Measurements from ENCODE around the gene TSPAN6. TPM values are rescaled to one million over a fixed set of nuclear protein-coding genes. Genes with fewer than 3 reads are reported as not detected.

The TSPAN6 gene
- polyA plus RNA-seq, 3 donors: not detected

DNA sequence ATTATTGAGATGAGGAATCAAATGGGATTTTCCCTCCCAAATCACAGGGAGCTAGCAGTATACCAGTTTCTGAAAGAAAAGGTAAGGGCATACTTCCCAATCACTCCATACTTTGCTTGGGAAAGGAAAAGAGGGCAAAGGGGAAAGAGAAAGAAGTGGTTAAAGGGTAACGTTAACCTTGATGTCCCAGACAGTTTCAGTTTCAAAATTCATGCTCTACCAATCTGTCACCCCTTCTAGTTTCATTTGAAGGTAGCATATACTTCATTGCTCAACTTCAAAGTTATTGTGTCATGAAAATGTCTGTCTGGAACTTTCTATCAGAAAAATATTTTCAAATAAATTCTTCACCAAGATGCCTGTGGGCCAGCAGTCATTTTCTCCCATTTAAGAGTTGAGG is 35.8 kb downstream of the TSPAN6 start:
- H3K4me3 Mint-ChIP-seq: no peak overlapping the region
- intact Hi-C loops (cut with micrococcal nuclease): no loop called here
- peaks cover 0 to 3% (median 0%) of the 10 kb centered on the region in 7 donors for H3K9me3 Mint-ChIP-seq

DNA sequence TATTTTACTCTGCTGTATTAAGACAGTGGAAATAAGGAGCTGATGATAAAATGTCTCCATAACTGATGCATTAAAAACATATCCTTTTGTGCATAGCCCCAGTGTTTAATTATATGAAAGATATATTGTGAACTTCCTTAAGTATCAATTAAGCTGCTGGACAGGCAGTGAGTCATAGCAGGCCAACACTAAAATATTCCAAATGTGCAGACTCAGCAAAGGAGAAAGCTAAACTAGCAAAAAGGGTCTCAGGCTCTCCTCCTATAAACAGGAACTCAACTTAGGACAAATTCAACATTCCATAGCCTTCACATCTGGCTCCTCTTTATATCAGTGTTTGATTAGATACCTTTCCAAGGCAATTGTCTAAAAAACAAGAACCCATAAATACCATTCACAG is 36.3 kb downstream of the TSPAN6 start:
- no peak overlapping the region for H3K4me3 ChIP-seq (replicated peaks in 1 of 3; ENCODE audit: low read depth in 2 of 3, low read length in 3 of 3)
- Mint-ChIP-seq H3K27ac (no peak overlapping the region), H3K9me3 (peaks cover 0 to 3% (median 0%) of the 10 kb centered on the region in 7 donors), H3K36me3 (no peaks in the 10 kb centered on the region), H3K27me3 (ENCODE audit: low read depth in 3 of 3) (peaks cover 17 to 62% (median 57%) of the 10 kb centered on the region in 3 donors), H3K4me1 (no peaks in the 10 kb centered on the region), H3K4me3 (no peak overlapping the region)
- no peak overlapping the region for H3K27ac ChIP-seq (ENCODE audit: low read depth in 1 of 2, low read length in 2 of 2)
- H3K4me1 ChIP-seq (ENCODE audit: control insufficient read depth in 1 of 2, insufficient read depth in 2 of 2, low read length in 2 of 2): no peaks in the 10 kb centered on the region
- peaks cover 42 to 51% of the 10 kb centered on the region in 2 donors for H3K27me3 ChIP-seq (ENCODE audit: control insufficient read depth in 2 of 2, insufficient read depth in 2 of 2, low read length in 2 of 2)
- no peaks in the 10 kb centered on the region for H3K79me2 ChIP-seq (ENCODE audit: insufficient read depth, low read length)
- H3K36me3 ChIP-seq (replicated peaks in 1 of 2; ENCODE audit: control insufficient read depth in 1 of 2, insufficient read depth in 2 of 2, low read length in 2 of 2): no peaks in the 10 kb centered on the region
- intact Hi-C loops (cut with micrococcal nuclease): no loop called here
- no peak for DNase-seq
- H2AFZ ChIP-seq (ENCODE audit: insufficient read depth, low read depth, low read length, poor library complexity, severe bottlenecking): no peak overlapping the region
- H3K9me3 ChIP-seq (replicated peaks in 1 of 2; ENCODE audit: control insufficient read depth in 1 of 2, insufficient read depth in 1 of 2, low read length in 2 of 2): no peaks in the 10 kb centered on the region
- H3K9ac ChIP-seq (ENCODE audit: insufficient read depth, low read length, poor library complexity, severe bottlenecking): no peak overlapping the region
- TF ChIP-seq, protein P1, sequence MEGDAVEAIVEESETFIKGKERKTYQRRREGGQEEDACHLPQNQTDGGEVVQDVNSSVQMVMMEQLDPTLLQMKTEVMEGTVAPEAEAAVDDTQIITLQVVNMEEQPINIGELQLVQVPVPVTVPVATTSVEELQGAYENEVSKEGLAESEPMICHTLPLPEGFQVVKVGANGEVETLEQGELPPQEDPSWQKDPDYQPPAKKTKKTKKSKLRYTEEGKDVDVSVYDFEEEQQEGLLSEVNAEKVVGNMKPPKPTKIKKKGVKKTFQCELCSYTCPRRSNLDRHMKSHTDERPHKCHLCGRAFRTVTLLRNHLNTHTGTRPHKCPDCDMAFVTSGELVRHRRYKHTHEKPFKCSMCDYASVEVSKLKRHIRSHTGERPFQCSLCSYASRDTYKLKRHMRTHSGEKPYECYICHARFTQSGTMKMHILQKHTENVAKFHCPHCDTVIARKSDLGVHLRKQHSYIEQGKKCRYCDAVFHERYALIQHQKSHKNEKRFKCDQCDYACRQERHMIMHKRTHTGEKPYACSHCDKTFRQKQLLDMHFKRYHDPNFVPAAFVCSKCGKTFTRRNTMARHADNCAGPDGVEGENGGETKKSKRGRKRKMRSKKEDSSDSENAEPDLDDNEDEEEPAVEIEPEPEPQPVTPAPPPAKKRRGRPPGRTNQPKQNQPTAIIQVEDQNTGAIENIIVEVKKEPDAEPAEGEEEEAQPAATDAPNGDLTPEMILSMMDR (IDR thresholded peaks at IDR 0.05): no peak
- no peak overlapping the region for H3K4me2 ChIP-seq (replicated peaks; ENCODE audit: extremely low read depth, low read length, poor library complexity, severe bottlenecking)
- no peaks in the 10 kb centered on the region for H4K20me1 ChIP-seq (ENCODE audit: insufficient read depth, low read length)

More for the DNA sequence above, 35.8 kb downstream of the TSPAN6 start:
- Histone ChIP-seq H3K4me3 (replicated peaks in 1 of 3; ENCODE audit: low read depth in 2 of 3, low read length in 3 of 3) (no peak overlapping the region), H3K4me2 (replicated peaks; ENCODE audit: extremely low read depth, low read length, poor library complexity, severe bottlenecking) (no peak overlapping the region), H3K9me3 (replicated peaks in 1 of 2; ENCODE audit: control insufficient read depth in 1 of 2, insufficient read depth in 1 of 2, low read length in 2 of 2) (no peaks in the 10 kb centered on the region), H3K4me1 (ENCODE audit: control insufficient read depth in 1 of 2, insufficient read depth in 2 of 2, low read length in 2 of 2) (no peaks in the 10 kb centered on the region), H3K79me2 (ENCODE audit: insufficient read depth, low read length) (no peaks in the 10 kb centered on the region), H3K27me3 (ENCODE audit: control insufficient read depth in 2 of 2, insufficient read depth in 2 of 2, low read length in 2 of 2) (peaks cover 45 to 52% of the 10 kb centered on the region in 2 donors), H3K27ac (ENCODE audit: low read depth in 1 of 2, low read length in 2 of 2) (no peak overlapping the region), H3K9ac (ENCODE audit: insufficient read depth, low read length, poor library complexity, severe bottlenecking) (no peak overlapping the region), H3K36me3 (replicated peaks in 1 of 2; ENCODE audit: control insufficient read depth in 1 of 2, insufficient read depth in 2 of 2, low read length in 2 of 2) (no peaks in the 10 kb centered on the region), H4K20me1 (ENCODE audit: insufficient read depth, low read length) (no peaks in the 10 kb centered on the region), H2AFZ (ENCODE audit: insufficient read depth, low read depth, low read length, poor library complexity, severe bottlenecking) (no peak overlapping the region)
- no peaks in the 10 kb centered on the region for H3K4me1 Mint-ChIP-seq
- H3K27me3 Mint-ChIP-seq (ENCODE audit: low read depth in 3 of 3): peaks cover 18 to 60% (median 57%) of the 10 kb centered on the region in 3 donors
- no CpG with 5 or more reads among the region's 1 CpG for WGBS (ENCODE audit: insufficient coverage)
- DNase-seq: no peak
- TF ChIP-seq, protein P1 (IDR thresholded peaks at IDR 0.05): no peak
- H3K36me3 Mint-ChIP-seq: no peaks in the 10 kb centered on the region
- H3K27ac Mint-ChIP-seq: no peak overlapping the region
